OCI-LY7 (cell line): ENCODE measurements around the gene C1orf50. TPM values are rescaled to one million over a fixed set of nuclear protein-coding genes. Genes with fewer than 3 reads are reported as not detected.

Experiments
- BruUV-seq: library from RNA; stranded (reverse); fragments of 400-500 nt; replicated peaks from 2 replicates; lab custom pipeline; 2021; lab: Mats Ljungman, UMichigan
- CTCF ChIA-PET: fragments of 300-600 bp; sonication (Branson Sonifier 250); formaldehyde crosslinking; loops from one replicate; lab custom pipeline; 2022; ENCODE audit warnings: antibody characterized with exemption; ENCODE audit not compliant: unreplicated experiment; lab: Charles Lee
- POLR2A ChIA-PET: fragments of 300-600 bp; sonication (Branson Sonifier 250); formaldehyde crosslinking; loops from one replicate; lab custom pipeline; 2022; ENCODE audit warnings: antibody characterized with exemption; lab: Charles Lee
- DNase-seq: peaks from one replicate; pipeline ENCODE4 v3.0.0-alpha.2; 2015; ENCODE audit warnings: low spot score
- H2AFZ ChIP-seq: fragments of 200-600 bp; sonication (generic), shearing (Covaris generic); 2 replicates; pipeline ENCODE4 v1.6.1; 2014; ENCODE audit warnings: mild to moderate bottlenecking, antibody characterized with exemption, low read length, moderate library complexity
- H3K27ac ChIP-seq: fragments of 200-600 bp; sonication (generic); 2 replicates; pipeline ENCODE4 v1.5.1; 2014; ENCODE audit warnings: mixed run types, low read depth, mild to moderate bottlenecking, moderate library complexity, low read length, inconsistent platforms; ENCODE audit not compliant: poor library complexity, severe bottlenecking
- H3K36me3 ChIP-seq: fragments of 200-600 bp; sonication (generic); 2 replicates; pipeline ENCODE4 v1.6.1; 2014; ENCODE audit warnings: mild to moderate bottlenecking, antibody characterized with exemption, low read length, moderate library complexity, mixed read lengths; ENCODE audit not compliant: insufficient read depth
- H3K4me1 ChIP-seq: fragments of 200-600 bp; sonication (generic); 2 replicates; pipeline ENCODE4 v1.5.1; 2014; ENCODE audit warnings: mild to moderate bottlenecking, low read length; ENCODE audit not compliant: insufficient read depth, poor library complexity, severe bottlenecking
- H3K4me2 ChIP-seq: fragments of 200-600 bp; sonication (generic); 2 replicates; pipeline ENCODE4 v1.6.1; 2014; ENCODE audit warnings: mild to moderate bottlenecking, low read length
- H3K4me3 ChIP-seq: fragments of 200-600 bp; sonication (generic); 2 replicates; pipeline ENCODE4 v1.5.1; 2014; ENCODE audit warnings: mild to moderate bottlenecking, low read depth, low read length; ENCODE audit not compliant: poor library complexity, severe bottlenecking
- H3K79me2 ChIP-seq: fragments of 200-600 bp; sonication (generic); 2 replicates; pipeline ENCODE4 v1.6.1; 2016; ENCODE audit warnings: low read depth, mild to moderate bottlenecking, low read length, moderate library complexity, mixed read lengths; ENCODE audit not compliant: insufficient read depth
- H3K9me2 ChIP-seq: fragments of 200-600 bp; sonication (generic); 2 replicates; pipeline ENCODE4 v1.6.1; 2016; ENCODE audit warnings: mild to moderate bottlenecking, low read length, mixed read lengths; ENCODE audit not compliant: insufficient read depth
- H3K9me3 ChIP-seq: fragments of 200-600 bp; sonication (generic); 2 replicates; pipeline ENCODE4 v1.6.1; 2014; ENCODE audit warnings: mild to moderate bottlenecking, mixed run types, low read length, mixed read lengths
- H4K20me1 ChIP-seq: fragments of 200-600 bp; sonication (generic); 2 replicates; pipeline ENCODE4 v1.6.1; 2014; ENCODE audit warnings: mild to moderate bottlenecking, antibody characterized with exemption, low read length, moderate library complexity, mixed read lengths; ENCODE audit not compliant: insufficient read depth
- EZH2phosphoT487 ChIP-seq: fragments of 200-600 bp; sonication (generic); IDR thresholded peaks from 2 replicates; pipeline ENCODE4 v1.6.1; 2018; ENCODE audit warnings: low read depth, borderline replicate concordance, mild to moderate bottlenecking, mixed run types, antibody characterized with exemption, low read length, moderate library complexity, mixed read lengths
- intact Hi-C: fragments of 100-400 bp; cut with micrococcal nuclease; formaldehyde crosslinking; loops from one replicate; pipeline ENCODE4 v1.10.0; 2022; ENCODE audit not compliant: unreplicated experiment
- total RNA-seq, 2 experiments: library from RNA; depleted of rRNA in 1 of 2; stranded (reverse); fragments of >200 nt in 1 of 2; shearing (Covaris generic) in 1 of 2; gene quantifications; 2 replicates each; pipeline ENCODE4 v1.2.3, GENCODE V29; 2014 to 2022
- TF ChIP-seq, protein P1 (sequence below): fragments of 200-600 bp; sonication (generic); conservative IDR thresholded peaks from 2 replicates; pipeline ENCODE4 v1.5.1; 2014; ENCODE audit warnings: mild to moderate bottlenecking, antibody characterized with exemption, low read length, moderate library complexity, mixed read lengths

C1orf50 gene
- total RNA-seq, 2 experiments from 2014 or later = 3.2 to 9.9 TPM

DNA sequence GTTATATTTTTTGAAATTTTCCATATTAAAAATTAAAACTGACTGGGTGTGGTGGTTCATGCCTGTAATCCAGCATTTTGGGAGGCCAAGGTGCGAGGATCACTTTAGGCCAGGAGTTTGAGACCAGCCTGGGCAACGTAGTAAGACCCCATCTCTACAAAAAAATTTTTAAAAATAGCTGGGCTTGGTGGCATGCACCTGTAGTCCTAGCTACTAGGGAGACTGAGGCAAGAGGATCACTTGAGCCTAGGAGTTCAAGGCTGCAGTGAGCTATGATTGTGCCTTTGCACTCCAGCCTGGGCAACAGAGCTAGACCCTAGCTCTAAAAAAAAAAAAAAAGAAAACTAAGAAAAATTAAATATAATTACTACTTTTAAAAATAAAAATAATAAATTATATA lies 54.6 kb downstream of the C1orf50 start:
- TF ChIP-seq, protein P1, sequence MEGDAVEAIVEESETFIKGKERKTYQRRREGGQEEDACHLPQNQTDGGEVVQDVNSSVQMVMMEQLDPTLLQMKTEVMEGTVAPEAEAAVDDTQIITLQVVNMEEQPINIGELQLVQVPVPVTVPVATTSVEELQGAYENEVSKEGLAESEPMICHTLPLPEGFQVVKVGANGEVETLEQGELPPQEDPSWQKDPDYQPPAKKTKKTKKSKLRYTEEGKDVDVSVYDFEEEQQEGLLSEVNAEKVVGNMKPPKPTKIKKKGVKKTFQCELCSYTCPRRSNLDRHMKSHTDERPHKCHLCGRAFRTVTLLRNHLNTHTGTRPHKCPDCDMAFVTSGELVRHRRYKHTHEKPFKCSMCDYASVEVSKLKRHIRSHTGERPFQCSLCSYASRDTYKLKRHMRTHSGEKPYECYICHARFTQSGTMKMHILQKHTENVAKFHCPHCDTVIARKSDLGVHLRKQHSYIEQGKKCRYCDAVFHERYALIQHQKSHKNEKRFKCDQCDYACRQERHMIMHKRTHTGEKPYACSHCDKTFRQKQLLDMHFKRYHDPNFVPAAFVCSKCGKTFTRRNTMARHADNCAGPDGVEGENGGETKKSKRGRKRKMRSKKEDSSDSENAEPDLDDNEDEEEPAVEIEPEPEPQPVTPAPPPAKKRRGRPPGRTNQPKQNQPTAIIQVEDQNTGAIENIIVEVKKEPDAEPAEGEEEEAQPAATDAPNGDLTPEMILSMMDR = no peak
- no peak overlapping the region for H3K4me2 ChIP-seq
- no peaks in the 10 kb centered on the region for H3K9me2 ChIP-seq
- peaks cover 13% of the 10 kb centered on the region for H3K4me1 ChIP-seq
- CTCF ChIA-PET = no interaction called here
- no TSS peak for BruUV-seq
- POLR2A ChIA-PET = interaction anchor here (0.7 to 3.7 kb wide), 3 partner anchors 14 to 252 kb away, joined by 7 to 22 read pairs (median 12); partner anchors contain the start of gene ZNF691
- no peak overlapping the region for H2AFZ ChIP-seq
- no peaks in the 10 kb centered on the region for H3K9me3 ChIP-seq
- H3K79me2 ChIP-seq = no peaks in the 10 kb centered on the region
- DNase-seq = no peak
- no peaks in the 10 kb centered on the region for H4K20me1 ChIP-seq
- no peaks in the 10 kb centered on the region for H3K36me3 ChIP-seq
- intact Hi-C loops = no loop called here
- no peak overlapping the region for H3K27ac ChIP-seq
- no peak overlapping the region for H3K4me3 ChIP-seq

DNA sequence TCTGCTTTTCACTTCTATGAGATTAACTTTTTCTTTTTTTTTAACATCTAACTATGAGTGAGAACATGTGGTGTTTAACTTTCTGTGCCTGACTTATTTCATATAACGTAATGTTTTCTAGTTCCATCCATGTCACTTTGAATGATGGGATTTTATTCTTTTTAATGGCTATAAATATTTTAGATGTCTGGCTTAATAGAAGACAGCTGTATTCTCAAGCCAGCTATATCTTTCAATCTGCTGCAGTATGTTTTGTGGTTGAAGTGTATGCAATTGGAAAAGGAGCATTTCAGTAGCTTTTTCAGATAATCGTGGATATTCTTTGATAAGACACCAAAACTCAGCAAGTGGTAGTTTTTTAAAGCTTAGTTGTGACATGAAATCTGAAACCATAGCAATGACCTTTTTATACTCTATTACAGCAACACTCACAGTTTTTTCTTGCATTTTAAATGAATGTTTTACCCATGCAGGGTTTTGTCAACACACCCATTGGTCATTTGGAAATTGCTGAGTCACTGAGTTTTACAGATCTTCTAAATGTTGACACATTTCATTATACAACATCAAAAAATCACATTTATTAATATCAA lies 55.8 kb downstream of the C1orf50 start:
- H3K4me1 ChIP-seq = peaks cover 8% of the 10 kb centered on the region
- no peak for DNase-seq
- CTCF ChIA-PET = no interaction called here
- no peak overlapping the region for H2AFZ ChIP-seq
- no peaks in the 10 kb centered on the region for H4K20me1 ChIP-seq
- no peak for TF ChIP-seq EZH2phosphoT487
- TF ChIP-seq, protein P1 = no peak
- no peaks in the 10 kb centered on the region for H3K36me3 ChIP-seq
- no peak overlapping the region for H3K4me2 ChIP-seq
- no peaks in the 10 kb centered on the region for H3K79me2 ChIP-seq
- BruUV-seq = no TSS peak
- intact Hi-C loops = no loop called here
- H3K9me2 ChIP-seq = no peaks in the 10 kb centered on the region
- POLR2A ChIA-PET = interaction anchor here (1.1 to 3.7 kb wide), 3 partner anchors 11 to 24 kb away, joined by 4 to 22 read pairs (median 12); partner anchors contain the start of gene ZNF691
- H3K27ac ChIP-seq = no peak overlapping the region
- no peaks in the 10 kb centered on the region for H3K9me3 ChIP-seq
- H3K4me3 ChIP-seq = no peak overlapping the region

DNA sequence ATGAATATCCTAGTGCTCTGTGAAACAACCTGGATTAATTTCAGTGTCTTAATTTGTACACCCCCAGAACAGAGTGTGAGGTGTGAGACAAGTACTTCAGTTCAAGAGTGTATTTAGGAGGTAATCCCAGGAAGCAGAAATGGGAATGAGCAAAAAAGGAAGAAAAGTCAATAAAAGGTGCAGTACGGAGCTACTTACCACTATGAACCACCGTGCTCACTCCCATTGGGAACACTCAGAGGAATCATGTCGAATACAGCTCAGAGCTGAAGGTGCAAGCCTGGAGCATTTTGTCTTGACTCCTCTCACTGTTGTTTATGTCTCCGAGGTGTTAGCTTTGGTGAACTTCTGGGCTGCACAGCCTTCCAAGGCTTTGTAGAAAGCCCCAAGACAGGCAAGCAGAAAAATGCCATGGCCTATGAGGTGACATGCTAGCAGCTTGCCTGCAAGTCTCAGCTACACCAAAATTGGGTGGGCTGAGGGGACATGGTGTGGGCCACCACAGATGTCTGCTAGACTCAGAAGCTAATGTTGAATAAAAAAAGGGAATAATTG lies 57.5 kb downstream of the C1orf50 start:
- no peak for DNase-seq
- Histone ChIP-seq H3K27ac (no peak overlapping the region), H3K36me3 (no peaks in the 10 kb centered on the region), H3K9me2 (no peaks in the 10 kb centered on the region), H4K20me1 (no peaks in the 10 kb centered on the region), H3K4me2 (no peak overlapping the region), H3K79me2 (no peaks in the 10 kb centered on the region), H3K4me1 (peaks cover 5% of the 10 kb centered on the region), H2AFZ (no peak overlapping the region), H3K9me3 (no peaks in the 10 kb centered on the region), H3K4me3 (no peak overlapping the region)
- ChIA-PET CTCF (no interaction called here), POLR2A (no interaction called here)
- no TSS peak for BruUV-seq
- intact Hi-C loops = no loop called here
- no peak for TF ChIP-seq EZH2phosphoT487
- TF ChIP-seq, protein P1 = no peak
